ACC112 (cell line): ENCODE data around the gene YPEL5.
"Not testable (repeated sequence)": the region's sequence is repeated elsewhere in the genome, so short reads cannot be mapped to it uniquely, and the experiment has no call there.

Experiments used
- H2AFZ ChIP-seq: fragments of 200-600 bp; sonication (generic); one replicate; pipeline ENCODE4 v1.6.0; 2017; ENCODE audit warnings: antibody characterized with exemption, low read length; ENCODE audit not compliant: unreplicated experiment
- H3K27ac ChIP-seq: fragments of 200-600 bp; sonication (generic); 2 replicates; pipeline ENCODE4 v1.5.1; 2014; ENCODE audit warnings: low read depth, mild to moderate bottlenecking, antibody characterized with exemption, low read length, moderate library complexity
- H3K27me3 ChIP-seq: fragments of 200-600 bp; sonication (generic); 2 replicates; pipeline ENCODE4 v1.6.1; 2014; ENCODE audit warnings: mild to moderate bottlenecking, antibody characterized with exemption, low read length, moderate library complexity, mixed read lengths; ENCODE audit not compliant: insufficient read depth
- H3K36me3 ChIP-seq: fragments of 200-600 bp; sonication (generic); 2 replicates; pipeline ENCODE4 v1.6.1; 2016; ENCODE audit warnings: mild to moderate bottlenecking, antibody characterized with exemption, low read length, moderate library complexity, mixed read lengths; ENCODE audit not compliant: insufficient read depth
- H3K4me1 ChIP-seq: fragments of 200-600 bp; sonication (generic); one replicate; pipeline ENCODE4 v1.6.1; 2016; ENCODE audit warnings: low read length, mixed read lengths; ENCODE audit not compliant: insufficient read depth, unreplicated experiment, control insufficient read depth
- H3K4me3 ChIP-seq: fragments of 200-600 bp; sonication (generic); 2 replicates; pipeline ENCODE4 v1.5.1; 2014; ENCODE audit warnings: mild to moderate bottlenecking, low read depth, low read length
- H3K79me2 ChIP-seq: fragments of 200-600 bp; sonication (generic); one replicate; pipeline ENCODE4 v1.6.0; 2016; ENCODE audit warnings: low read length; ENCODE audit not compliant: control insufficient read depth, unreplicated experiment, insufficient read depth

The YPEL5 gene

GRCh38 chr2:30110773-30111172 is 36.0 kb upstream of the YPEL5 start:
- H3K27ac ChIP-seq, result no peak overlapping the region
- no peaks in the 10 kb centered on the region for H3K27me3 ChIP-seq
- H3K36me3 ChIP-seq, result no peaks in the 10 kb centered on the region
- H2AFZ ChIP-seq, result no peak overlapping the region
- H3K79me2 ChIP-seq, result no peaks in the 10 kb centered on the region
- peaks cover 30% of the 10 kb centered on the region for H3K4me1 ChIP-seq
- H3K4me3 ChIP-seq, result no peak overlapping the region

- H3K79me2 ChIP-seq, H3K4me3 ChIP-seq, H3K36me3 ChIP-seq, H2AFZ ChIP-seq, H3K27me3 ChIP-seq, H3K27ac ChIP-seq: not testable (repeated sequence)
- peaks cover 29% of the 10 kb centered on the region for H3K4me1 ChIP-seq
These were observed 35.6 kb upstream of the YPEL5 start for GRCh38 chr2:30111186-30111585.

- no peaks in the 10 kb centered on the region for H3K79me2 ChIP-seq
- no peaks in the 10 kb centered on the region for H3K36me3 ChIP-seq
- no peak overlapping the region for H2AFZ ChIP-seq
- H3K4me1 ChIP-seq, result peaks cover 27% of the 10 kb centered on the region
- no peak overlapping the region for H3K27ac ChIP-seq
- no peaks in the 10 kb centered on the region for H3K27me3 ChIP-seq
- H3K4me3 ChIP-seq, result no peak overlapping the region
These were observed 34.2 kb upstream of the YPEL5 start for GRCh38 chr2:30112561-30112960.

- H3K27ac ChIP-seq, result peak overlapping the region; percentile 58
- peak overlapping the region; percentile 57 for H2AFZ ChIP-seq
- H3K4me1 ChIP-seq, result peaks cover 27% of the 10 kb centered on the region
- H3K36me3 ChIP-seq, result no peaks in the 10 kb centered on the region
- H3K79me2 ChIP-seq, result no peaks in the 10 kb centered on the region
- H3K27me3 ChIP-seq, result no peaks in the 10 kb centered on the region
- no peak overlapping the region for H3K4me3 ChIP-seq
These were observed 33.1 kb upstream of the YPEL5 start for GRCh38 chr2:30113617-30114293.

GRCh38 chr2:30115141-30115980 is 31.4 kb upstream of the YPEL5 start:
- Histone ChIP-seq H3K36me3 (no peaks in the 10 kb centered on the region), H3K79me2 (no peaks in the 10 kb centered on the region), H3K27me3 (no peaks in the 10 kb centered on the region), H3K4me3 (no peak overlapping the region), H3K27ac (no peak overlapping the region), H2AFZ (no peak overlapping the region), H3K4me1 (peaks cover 23% of the 10 kb centered on the region)

GRCh38 chr2:30115981-30116285 is 30.9 kb upstream of the YPEL5 start:
- no peaks in the 10 kb centered on the region for H3K36me3 ChIP-seq
- no peak overlapping the region for H2AFZ ChIP-seq
- H3K4me3 ChIP-seq, result no peak overlapping the region
- no peak overlapping the region for H3K27ac ChIP-seq
- H3K79me2 ChIP-seq, result no peaks in the 10 kb centered on the region
- H3K27me3 ChIP-seq, result no peaks in the 10 kb centered on the region
- H3K4me1 ChIP-seq, result peaks cover 23% of the 10 kb centered on the region

DNA sequence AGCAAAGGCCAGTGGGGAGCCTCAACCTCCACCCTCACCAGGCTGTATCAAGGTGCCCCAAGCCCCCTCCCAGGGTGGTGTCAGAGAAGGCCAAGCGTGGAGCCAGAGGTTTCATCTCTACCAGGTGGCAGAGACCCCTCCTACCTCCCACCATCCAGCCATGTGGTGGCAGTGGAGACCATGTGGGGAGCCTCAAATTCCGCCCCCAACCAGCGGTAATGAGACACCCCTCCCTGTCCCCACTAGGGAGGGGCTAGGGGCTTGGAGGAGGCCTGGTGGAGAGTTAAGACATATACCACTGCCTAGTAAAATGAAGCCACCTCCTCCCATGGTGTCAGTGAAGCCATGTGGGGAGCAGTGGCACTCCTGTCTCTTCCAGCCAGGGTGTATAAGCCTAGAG is 24.4 kb upstream of the YPEL5 start:
- H3K79me2 ChIP-seq, result no peaks in the 10 kb centered on the region
- H3K27me3 ChIP-seq, result no peaks in the 10 kb centered on the region
- no peak overlapping the region for H3K4me3 ChIP-seq
- no peaks in the 10 kb centered on the region for H3K4me1 ChIP-seq
- H2AFZ ChIP-seq, result no peak overlapping the region
- no peaks in the 10 kb centered on the region for H3K36me3 ChIP-seq
- no peak overlapping the region for H3K27ac ChIP-seq

DNA sequence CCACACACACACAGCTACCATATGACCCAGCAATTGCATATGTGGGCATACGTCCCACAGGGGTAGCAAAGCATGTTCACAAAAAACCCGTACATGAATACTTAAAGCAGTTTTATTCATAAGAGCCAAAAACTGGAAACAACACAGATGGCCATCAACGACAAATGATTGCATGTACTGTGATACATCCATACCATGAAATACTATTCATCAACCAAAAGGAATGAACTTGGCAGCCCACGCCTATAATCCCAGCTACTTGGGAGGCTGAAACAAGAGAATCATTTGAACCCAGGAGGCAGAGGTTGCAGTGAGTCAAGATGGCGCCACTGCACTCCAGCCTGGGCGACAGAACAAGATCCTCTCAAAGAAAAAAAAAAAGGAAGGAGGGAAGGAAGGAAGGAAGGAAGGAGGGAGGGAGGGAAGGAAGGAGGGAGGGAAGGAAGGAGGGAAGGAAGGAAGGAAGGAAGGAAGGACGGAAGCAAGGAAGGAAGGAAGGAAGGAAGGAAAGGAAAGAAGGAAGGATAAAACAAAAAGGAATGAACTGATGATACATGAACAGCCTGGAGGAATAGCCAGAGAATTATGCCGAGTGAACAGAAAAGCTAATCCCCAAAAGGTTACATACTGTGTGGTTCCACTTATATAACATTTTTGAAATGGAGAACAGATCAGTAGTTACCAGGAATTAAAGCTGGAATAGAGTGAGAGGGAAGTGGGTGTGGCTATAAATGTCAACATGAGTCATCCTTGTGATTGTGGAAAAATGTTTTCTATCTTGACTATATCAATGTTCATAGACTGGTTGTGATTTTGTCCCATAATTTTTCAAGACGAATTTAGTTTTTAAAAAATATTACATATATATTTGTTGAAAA is 19.6 kb upstream of the YPEL5 start:
- peak overlapping the region; percentile 72 for H3K27ac ChIP-seq
- H3K4me3 ChIP-seq, result peak overlapping the region; percentile 52
- peak overlapping the region; percentile 72 for H2AFZ ChIP-seq

GRCh38 chr2:30134582-30134981 is 12.2 kb upstream of the YPEL5 start:
- Histone ChIP-seq H3K27ac (no peak overlapping the region), H2AFZ (no peak overlapping the region), H3K36me3 (no peaks in the 10 kb centered on the region), H3K4me3 (no peak overlapping the region), H3K79me2 (no peaks in the 10 kb centered on the region), H3K4me1 (no peaks in the 10 kb centered on the region), H3K27me3 (peaks cover 9% of the 10 kb centered on the region; the same call in 1 of the 2 replicates)

More for the DNA sequence above, 19.6 kb upstream of the YPEL5 start:
- Histone ChIP-seq H3K79me2 (no peaks in the 10 kb centered on the region), H3K27me3 (no peaks in the 10 kb centered on the region), H3K36me3 (no peaks in the 10 kb centered on the region), H3K4me1 (peaks cover 4% of the 10 kb centered on the region)

- H3K4me3 ChIP-seq, result no peak overlapping the region
- H3K27ac ChIP-seq, result no peak overlapping the region
- no peaks in the 10 kb centered on the region for H3K4me1 ChIP-seq
- H2AFZ ChIP-seq, result no peak overlapping the region
- H3K79me2 ChIP-seq, result no peaks in the 10 kb centered on the region
- H3K27me3 ChIP-seq, result peaks cover 9% of the 10 kb centered on the region; the same call in 1 of the 2 replicates
- H3K36me3 ChIP-seq, result no peaks in the 10 kb centered on the region
These were observed 11.3 kb upstream of the YPEL5 start for GRCh38 chr2:30135541-30135940.
